GM18907 (cell line): ENCODE results near the gene MAP2K2.
A peak's percentile ranks its signal among the peaks of the same experiment; 100 is the strongest.
"Not testable (repeated sequence)": the region's sequence is repeated elsewhere in the genome, so short reads cannot be mapped to it uniquely, and the experiment has no call there.

Experiments
- ATAC-seq: cut with Tn5 transposase; IDR thresholded peaks from one replicate; pipeline ENCODE4 v1.9.1; 2021; ENCODE audit warnings: mild to moderate bottlenecking, moderate library complexity; ENCODE audit not compliant: unreplicated experiment

MAP2K2 gene

DNA sequence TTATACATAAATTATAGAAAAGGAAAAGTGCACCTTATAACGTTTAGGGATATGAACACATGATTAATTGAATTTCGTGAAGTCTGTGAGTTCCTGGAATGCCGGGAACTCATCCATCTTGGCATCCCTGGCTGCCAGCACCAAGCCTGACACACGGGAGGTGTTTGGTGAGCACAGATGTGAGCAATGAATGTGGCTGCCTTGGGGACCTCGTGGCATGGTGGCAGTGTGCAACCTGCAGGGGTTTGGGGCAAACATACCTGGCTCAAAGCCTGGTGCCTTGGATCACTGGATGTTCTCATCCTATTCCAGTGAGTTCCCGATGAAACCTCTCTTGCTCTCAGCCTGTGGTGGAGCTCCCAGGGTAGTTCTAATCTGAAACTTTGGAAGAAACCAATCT, 10.4 kb upstream of the MAP2K2 start:
- ATAC-seq = no peak

DNA sequence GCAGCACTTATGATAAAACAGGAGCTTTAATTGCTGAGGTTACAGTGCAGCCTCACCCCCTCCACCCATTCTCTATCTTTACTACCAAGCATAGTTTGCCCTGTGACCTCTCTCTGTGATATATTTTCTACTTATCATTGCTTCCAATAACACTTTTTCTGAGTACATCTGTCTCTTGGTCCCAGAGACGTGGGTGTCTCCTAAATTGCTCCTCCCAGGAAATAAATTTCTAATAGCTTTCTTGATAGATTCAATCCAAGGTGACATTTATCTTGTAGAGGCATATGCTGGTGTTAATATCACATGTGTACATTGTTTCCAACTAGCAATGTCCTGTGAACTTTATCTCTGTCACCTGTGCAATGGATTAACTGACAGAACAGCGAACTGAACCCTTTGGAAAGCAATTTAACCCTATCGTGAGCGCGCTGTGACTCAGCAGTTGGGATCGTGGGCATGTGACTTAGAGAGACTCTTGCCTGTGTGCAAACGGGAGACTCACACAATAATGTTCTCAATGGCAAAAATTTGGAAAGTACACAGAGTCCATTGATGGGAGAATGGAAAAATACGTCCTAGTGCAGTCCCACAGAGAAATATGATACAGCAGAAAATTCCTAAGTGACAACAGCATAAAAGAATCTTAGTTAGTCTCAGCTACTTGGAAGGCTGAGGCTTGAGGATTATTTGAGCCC, 7.0 kb upstream of the MAP2K2 start:
- no peak for ATAC-seq

DNA sequence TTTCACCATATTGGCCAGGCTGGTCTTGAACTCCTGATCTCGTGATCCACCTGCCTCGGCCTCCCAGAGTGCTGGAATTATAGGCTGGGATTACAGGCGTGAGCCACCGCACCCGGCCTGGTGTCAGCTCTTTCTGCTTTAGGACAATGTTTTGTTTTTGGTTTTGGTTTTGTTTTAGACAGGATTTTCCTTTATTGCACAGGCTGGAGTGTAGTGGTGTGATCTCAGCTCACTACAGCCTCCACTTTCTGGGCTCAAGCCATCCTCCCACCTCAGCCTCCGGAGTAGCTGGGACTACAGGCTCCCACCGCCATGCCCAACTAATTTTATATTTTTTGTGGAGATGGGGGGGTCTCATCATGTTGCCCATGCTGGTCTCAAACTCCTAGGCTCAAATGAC, 5.1 kb upstream of the MAP2K2 start:
- not testable (repeated sequence) for ATAC-seq

DNA sequence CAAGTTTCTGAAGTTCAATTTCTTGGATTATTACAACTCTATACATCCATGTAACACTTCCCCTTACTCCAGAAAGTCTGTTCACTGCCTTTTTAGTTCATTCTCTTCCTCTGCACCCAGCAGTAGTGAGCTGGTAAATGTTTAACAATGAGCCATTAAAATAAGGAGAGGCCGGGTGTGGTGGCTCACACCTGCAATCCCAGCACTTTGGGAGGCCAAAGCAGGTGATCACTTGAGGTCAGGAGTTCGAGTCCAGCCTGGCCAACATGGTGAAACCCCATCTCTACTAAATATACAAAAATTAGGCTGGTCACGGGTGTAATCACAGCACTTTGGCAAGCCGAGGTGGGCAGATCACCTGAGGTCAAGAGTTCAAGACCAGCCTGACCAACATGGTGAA, 3.4 kb upstream of the MAP2K2 start:
- ATAC-seq = not testable (repeated sequence)

DNA sequence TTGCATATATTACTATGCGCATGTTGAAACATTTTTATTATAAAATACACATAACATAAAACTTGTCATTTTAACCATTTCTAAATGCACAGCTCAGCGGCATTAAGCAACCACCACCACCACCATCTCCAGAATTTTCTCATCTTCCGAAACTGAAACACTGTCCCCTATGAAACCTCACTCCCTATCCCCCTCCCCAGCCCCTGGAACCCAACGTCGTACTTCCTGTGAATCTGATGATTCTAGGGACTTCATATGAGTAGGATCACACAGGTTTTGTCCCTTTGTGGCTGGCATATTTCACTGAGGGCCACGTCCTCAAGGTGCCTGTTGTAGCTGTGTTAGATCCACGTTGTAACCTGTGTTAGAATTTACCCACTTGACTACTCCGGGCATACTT, 716 bp upstream of the MAP2K2 start:
- ATAC-seq = no peak

DNA sequence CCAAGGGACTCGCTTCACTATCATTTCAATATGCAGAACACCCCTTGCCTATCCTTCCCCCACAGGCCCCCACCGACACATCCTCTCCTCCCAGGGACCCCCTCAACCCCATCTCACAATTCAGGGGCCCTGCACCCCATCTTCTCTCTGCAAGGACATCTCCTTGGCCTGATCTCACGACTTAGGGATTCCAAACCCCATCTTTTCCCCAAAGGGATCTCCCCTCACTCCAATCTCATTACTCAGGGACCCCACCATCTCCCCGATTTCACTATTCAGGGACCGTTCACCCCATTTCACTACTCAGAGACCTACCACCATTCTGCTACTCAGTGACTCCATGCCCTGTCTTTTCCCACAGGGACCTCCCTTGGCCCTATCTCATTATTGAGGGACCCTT, 1.4 kb downstream of the MAP2K2 start:
- ATAC-seq = no peak

DNA sequence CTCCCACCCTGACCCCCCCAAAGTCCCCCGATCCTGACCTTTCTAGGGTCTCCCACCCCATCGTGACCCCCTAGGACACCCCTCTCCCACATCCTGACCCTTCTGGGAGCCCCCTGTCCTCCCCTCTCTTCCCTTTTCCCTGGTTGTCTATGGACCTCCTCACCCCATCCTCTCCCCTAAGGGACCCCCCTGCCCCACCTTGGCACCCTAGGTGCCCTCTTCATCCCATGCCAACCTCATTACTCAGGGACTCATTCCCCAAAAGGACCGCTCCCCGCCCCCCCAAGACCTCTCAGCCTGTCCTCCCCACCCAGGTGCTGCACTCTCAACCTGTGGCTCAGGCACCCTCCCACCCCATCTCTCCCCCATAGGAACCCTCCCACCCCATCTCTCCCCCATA, 2.1 kb downstream of the MAP2K2 start:
- ATAC-seq = no peak

DNA sequence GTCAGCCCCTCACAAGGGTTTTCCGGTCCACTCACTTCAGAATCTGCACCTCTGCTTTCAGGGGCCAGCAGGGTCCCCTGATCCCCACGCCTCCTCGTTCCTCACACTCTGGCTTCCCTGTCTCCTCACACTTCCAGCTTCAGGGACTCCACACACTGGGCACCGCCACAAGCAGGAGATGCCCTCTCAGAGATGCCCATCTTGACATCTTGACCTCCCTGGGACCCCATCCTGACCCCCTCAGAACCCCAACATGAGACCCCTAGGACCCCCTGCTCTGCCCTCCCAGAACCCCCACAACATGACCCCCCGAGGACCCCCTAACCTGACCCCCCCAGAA, 2.7 kb downstream of the MAP2K2 start:
- ATAC-seq = no peak

DNA sequence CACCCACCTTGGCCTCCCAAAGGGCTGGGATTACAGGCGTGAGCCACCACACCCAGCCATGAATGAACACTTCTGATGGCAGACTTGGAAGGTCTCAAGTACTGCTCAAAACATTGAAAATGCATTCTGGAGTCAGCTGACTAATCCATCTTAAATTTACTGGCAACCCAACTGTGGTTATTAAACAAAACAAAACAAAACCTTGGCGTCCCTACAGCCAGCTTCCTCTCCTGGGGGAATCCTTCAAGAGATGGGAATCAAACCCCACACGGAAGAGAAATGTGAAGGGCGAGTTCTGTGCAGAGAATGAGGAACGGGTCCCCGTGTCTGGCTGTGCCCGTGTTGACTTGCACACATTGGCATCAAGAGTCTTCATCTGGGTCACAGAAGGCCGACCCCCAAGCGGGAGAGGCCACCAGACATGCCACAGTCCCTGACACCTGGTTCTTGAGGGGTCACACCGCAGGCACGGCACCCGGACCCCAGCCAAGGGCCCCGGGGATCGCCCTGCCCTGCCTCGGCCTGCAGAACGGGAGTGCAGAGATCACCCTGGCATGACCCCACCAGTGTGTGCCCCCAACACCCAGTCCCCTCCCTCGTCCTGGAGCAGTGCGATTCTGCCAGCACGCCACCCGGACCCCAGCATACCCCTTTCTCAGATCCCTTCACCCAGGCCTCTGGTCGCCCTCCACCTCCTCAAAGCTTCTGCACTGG, 3.2 kb downstream of the MAP2K2 start:
- ATAC-seq = no peak

DNA sequence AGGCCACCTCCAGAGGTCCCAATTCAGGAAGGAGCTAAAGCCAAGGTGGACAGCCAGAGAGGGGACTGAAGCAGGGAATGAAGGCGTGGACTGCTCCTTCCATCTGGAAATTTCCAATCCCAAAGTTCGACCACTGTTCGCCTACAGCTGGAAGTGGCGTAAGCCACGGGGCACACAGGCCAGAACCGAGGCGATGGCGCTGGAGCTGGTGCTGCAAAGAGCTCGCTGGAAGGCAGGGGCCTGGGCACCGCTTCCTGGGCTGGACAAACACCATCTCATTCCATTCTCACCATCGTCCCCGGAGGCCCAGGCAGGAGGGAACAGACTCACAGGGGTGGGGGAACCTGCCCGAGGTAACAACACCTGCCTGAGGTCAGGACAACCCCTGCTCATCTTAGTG, 4.2 kb downstream of the MAP2K2 start:
- no peak for ATAC-seq

DNA sequence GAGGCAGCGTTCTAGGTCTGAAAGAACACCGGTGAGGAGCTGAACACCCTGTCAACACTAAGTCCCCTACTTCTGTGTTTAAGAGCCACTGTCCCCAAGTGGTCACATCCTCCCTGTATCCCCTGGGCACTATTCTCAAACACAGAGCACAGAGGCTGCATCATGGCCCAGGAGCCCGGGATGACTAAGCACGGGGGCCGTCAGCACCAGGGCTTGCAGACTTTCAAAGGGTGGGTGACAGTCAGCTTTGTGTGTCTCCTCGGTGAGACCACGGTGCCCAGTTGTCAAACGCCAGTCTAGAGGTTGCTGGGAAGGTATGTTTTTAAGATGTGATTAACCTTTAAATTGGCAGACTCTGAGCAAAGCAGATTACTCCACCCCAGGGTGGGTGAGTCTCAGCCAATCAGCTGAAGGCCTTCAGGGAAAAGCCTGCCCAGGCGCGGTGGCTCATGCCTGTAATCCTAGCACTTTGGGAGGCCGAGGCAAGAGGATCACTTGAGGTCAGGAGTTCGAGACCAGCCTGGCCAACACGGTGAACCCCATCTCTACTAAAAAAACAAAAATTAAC, 8.0 kb downstream of the MAP2K2 start:
- ATAC-seq = peak; percentile 25

DNA sequence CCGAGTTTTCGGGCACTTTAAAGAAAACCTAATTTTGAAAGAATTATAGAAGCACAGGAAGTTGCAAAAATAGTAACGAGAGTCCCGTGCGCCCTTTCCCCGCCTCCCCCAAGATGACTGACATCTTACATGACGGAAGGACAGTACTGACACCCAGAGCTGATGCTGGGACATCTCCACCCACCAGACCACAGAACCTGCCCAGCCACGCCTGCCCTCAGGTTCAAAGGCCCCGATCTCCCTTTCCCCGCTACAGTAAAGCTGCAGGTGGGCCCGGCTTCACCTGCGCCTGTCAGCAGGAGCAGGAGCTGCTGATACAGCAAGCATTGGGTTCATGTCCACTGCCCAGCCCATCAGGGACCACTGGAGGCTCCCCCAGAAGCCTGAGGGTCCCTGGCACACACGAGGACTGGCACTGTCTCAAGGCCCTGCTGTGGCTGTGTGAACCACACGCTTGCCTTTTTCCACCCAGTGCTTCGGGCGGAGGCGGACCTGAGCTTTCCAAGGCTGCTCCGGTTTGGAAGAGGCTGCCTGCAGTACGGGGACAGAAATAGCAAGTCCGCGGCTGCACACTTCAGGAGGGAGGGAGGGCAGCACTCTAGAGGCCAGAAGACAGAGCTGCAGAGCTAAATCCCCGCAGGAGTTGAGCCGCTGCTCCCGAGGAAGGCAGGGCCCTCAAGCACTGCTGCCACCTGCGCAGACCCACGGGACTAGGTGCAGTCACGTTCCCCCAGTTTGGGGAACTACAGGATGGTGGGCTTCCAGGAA, 8.7 kb downstream of the MAP2K2 start:
- peak; percentile 64 for ATAC-seq

DNA sequence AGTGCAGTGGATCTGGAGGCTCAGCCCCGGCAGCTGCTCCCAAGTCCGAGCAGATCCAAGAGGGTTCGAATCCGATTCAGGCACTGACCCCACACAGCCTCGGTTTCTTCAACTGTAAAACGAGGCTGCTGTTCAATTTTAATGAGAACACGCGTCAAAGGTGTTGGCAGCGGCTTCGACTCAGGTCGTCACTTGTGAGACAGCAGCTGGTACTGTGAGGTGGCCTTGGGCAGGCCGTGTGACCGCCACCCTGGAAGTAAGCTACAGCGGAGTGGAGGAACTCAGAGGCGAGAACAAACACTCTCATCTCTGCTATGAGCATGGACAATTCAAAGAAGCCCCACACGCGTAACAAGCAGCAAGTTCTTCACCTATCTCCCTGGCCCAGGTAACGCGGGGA, 9.7 kb downstream of the MAP2K2 start:
- ATAC-seq = no peak

DNA sequence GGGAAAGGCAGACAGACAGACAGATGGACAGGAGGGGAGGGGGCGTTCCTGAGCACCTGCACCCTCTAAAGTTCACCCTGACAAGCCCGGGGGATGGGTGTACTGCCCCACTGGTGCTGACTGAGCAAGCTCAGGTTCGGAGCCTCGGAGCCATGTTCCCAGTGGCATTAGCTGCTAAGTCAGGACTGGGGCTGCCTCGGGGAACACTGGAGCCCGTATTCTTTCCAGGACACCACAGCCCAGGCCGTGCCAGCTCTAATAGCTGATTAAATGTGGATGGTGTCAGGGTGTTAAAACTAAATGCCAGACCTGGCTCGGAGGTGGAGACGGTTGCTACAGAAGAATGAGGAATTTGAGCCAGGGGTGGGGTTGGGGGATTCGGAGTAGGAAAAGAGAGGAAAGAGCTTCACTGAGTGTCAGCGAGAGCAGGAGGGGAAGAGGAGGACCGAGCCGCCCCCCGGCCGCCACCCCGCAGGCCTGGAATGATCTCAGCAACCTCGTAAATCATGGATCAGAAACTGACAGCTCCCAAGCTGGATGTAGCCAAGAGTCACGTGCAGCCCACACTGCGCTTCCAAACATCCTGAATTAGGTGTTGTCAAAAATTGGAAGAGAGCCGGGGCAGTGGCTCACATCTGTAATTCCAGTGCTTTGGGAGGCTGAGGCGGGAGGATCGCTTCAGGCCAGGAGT, 10.4 kb downstream of the MAP2K2 start:
- no peak for ATAC-seq

DNA sequence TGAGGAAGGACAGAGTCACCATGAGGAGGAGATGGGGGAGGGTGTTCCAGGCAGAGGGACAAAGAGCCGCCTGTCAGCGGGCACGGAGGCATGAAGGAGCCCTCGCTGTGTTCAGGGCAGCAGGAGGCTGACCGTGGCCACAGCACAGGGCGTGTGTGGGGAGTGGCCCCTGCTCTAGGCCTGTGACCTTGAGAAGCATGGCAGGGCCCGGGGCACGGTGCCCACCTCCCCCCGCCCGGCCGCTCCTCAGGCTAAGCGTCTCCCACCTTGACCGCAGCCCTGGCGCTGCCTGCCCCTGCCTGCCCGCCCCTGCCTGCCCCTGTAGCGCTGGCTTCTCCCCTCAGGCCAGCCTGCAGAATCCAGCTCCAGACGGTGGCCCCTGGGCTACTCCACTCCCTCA, 11.6 kb downstream of the MAP2K2 start:
- ATAC-seq = no peak

DNA sequence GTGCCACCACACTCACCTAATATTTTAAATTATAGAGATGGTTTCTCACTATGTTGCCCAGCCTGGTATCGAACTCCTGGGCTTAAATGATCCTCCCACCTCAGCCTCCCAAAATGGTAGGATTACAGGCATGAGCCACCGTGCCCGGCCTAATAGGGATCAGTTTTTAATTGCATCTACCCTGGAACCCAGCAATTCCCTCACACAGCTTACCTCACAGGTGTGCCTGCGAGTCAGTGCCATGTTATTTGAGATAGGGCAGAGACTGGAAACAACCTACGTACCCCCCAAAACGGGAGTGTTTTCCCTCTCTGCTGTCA, 14.3 kb downstream of the MAP2K2 start:
- ATAC-seq = no peak

DNA sequence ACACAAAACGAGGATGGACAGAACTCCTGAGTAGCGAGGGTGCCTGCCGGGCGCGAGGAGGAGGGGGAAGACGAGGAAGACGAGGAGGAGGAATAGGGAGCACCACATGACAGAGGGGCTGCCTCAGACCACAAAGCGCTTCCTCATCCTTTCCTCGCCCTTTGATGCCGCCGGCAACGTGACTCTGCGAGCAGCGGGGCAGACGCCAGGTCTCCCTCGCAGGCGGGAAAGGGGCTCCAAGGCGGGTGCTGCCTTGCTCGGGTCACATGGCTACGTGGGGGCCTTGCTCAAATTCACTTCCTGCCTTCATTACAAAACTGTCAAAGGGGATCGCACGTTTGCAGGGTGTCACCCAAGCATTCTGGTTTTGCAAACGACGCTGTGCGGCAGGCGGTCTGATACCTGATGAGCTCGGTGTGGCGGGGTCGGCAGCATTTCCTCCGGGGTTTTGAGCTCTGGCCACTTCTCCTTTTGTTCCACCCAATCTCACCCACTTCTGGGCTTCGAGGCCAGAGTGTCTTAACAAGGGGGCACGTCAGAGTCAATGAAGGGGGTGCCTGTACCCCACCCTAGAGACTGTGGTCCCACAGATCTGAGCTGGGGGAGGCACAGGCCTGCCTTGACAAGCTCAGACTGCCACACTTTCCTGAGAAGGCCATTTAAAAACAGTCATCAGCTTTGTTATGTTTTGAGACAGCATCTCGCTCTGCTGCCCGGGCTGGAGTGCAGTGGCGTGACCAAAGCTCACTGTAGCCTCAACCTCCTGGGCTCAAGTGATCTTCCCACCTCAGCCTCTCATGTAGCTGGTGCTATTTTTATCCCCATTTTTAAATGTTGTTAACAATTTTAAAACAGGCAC, 14.9 kb downstream of the MAP2K2 start:
- peak; percentile 62 for ATAC-seq

DNA sequence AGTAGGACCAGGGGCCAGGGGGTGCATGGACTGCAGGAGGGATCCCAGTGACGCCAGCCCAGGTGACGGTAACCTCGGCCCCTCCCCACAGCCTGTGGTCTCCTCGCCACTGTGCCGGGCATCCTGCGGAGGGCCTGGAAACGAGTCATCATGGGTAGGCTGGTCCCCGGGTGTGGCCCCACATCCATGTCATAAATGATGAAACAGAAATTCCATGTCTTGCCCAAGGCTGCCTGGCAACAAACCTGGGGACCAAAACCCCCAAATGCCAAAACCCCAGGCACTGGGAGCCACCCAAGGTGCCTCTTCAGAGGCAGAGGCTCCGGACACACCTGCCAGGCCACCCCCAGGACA, 20.9 kb downstream of the MAP2K2 start:
- no peak for ATAC-seq

DNA sequence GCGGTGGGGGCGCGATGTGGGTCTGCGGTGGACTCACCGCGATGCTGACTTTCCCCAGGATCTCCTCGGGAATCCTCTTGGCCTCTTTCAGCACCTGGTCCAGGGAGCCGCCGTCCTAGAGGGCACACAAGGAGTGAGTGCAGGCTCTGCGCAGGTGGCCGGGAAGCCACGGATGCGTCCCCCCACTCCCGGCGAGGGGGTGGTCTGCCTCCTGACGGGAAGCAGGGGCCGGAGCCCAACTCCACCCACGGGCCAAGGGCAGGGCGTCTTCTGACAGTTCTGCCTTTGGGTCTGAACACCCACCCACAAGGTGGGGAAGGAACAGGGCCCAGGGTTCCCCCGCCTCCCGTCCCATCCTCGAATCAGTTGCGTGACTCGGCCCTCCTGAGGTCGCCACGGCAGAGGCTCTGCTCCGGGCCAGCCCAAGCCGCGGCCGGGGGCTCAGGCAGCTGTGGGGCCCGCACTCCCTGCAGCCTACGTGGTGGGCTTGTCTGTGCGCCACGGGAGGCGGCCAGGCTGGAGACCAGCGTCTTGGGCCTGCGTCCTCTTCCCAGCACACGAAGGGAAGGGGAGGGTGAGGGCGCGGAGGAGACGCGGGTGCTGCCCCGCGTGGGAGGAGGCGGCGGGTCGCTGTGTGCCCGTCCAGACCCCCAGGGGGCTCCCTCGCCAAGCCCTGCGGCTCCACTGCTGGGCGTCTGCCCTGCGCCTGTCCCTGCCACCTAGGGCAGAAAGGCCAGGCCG, 21.4 kb downstream of the MAP2K2 start:
- ATAC-seq = no peak

DNA sequence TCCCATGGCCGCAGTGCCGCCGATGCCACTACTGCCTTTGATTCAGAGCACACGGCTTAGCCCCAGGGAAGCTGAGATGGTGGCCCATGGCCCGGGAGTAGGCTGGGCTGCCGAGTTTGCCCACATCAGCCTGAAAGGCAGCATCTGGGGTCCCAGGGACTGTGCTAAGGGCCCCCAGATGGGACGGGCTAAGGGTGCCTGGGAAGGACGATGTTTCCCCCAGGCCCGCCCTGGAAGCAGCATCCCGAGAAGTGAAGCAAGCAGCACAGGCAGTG, 22.5 kb downstream of the MAP2K2 start:
- no peak for ATAC-seq
